ENCODE data around the gene SLC1A1.

- TF ChIP-seq CTCF (IDR thresholded peaks at IDR 0.05) (no peak), POLR2A (IDR thresholded peaks at IDR 0.05) (no peak)
Measured at GRCh38 chr9:4461437-4461836, 28.8 kb upstream of the SLC1A1 start.

All from heart left ventricle (tissue), 13 donors.